PC-3 (cell line): ENCODE results near the gene SRCAP.

ENCODE experiments used
- EZH2 ChIP-seq: fragments of 300-600 bp; sonication (generic); IDR thresholded peaks from one replicate; pipeline ENCODE4 v1.6.1; 2017; ENCODE audit warnings: antibody characterized with exemption, mild to moderate bottlenecking, low read length; ENCODE audit not compliant: unreplicated experiment
- EZH2phosphoT487 ChIP-seq: fragments of 300-600 bp; sonication (generic); IDR thresholded peaks from 2 replicates; pipeline ENCODE4 v1.6.1; 2018; ENCODE audit warnings: mild to moderate bottlenecking, antibody characterized with exemption, low read length, borderline replicate concordance
- TF ChIP-seq, protein P1 (sequence below): fragments of 300-600 bp; sonication (generic); conservative IDR thresholded peaks from 2 replicates; pipeline ENCODE4 v1.5.1; 2017; ENCODE audit warnings: antibody characterized with exemption, low read depth, mild to moderate bottlenecking, low read length

DNA sequence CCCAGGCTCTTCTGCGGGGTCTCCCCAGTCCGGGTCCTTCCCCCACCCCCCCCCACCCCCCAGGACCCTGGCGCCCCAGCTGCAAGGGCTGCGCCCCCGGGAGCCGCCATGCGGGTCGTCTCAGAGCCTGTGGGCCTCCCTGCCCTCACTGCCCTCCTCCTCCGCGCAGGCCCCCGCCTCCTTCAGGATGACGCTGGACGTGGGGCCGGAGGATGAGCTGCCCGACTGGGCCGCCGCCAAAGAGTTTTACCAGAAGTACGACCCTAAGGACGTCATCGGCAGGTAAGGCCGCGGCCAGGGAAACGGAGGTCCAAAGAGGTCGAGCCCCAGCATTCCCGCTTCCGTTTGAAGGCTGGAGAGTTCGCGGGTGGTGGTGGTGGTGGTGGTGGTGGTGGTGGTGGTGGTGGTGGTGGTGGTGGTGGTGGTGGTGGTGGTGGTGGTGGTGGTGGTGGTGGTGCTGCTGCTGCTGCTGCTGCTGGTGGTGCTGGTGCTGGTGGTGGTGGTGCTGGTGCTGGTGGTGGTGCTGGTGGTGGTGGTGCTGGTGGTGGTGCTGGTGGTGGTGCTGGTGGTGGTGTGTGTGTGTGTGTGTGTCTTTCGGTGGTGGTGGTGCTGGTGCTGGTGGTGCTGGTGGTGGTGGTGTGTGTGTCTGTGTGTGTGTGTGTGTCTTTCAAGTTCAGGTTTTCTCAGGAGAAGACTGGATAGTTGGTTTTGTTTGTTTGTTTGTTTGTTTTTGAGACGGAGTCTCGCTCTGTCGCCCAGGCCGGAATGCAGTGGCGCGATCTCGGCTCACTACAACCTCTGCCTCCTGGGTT is 49.9 kb downstream of the SRCAP start:
- no peak for TF ChIP-seq EZH2
- TF ChIP-seq, protein P1, sequence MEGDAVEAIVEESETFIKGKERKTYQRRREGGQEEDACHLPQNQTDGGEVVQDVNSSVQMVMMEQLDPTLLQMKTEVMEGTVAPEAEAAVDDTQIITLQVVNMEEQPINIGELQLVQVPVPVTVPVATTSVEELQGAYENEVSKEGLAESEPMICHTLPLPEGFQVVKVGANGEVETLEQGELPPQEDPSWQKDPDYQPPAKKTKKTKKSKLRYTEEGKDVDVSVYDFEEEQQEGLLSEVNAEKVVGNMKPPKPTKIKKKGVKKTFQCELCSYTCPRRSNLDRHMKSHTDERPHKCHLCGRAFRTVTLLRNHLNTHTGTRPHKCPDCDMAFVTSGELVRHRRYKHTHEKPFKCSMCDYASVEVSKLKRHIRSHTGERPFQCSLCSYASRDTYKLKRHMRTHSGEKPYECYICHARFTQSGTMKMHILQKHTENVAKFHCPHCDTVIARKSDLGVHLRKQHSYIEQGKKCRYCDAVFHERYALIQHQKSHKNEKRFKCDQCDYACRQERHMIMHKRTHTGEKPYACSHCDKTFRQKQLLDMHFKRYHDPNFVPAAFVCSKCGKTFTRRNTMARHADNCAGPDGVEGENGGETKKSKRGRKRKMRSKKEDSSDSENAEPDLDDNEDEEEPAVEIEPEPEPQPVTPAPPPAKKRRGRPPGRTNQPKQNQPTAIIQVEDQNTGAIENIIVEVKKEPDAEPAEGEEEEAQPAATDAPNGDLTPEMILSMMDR, result no peak
- no peak for TF ChIP-seq EZH2phosphoT487
